Natural killer cell (primary cell): ENCODE results near the gene EGFR. TPM values are rescaled to one million over a fixed set of nuclear protein-coding genes. Genes with fewer than 3 reads are reported as not detected.

Source experiments
- ATAC-seq, 3 donors: fragments of 150-1000 bp in 2 of 3; fragments of 200-7000 bp in 1 of 3; cut with Tn5 transposase; 1 replicate in 1 of 3; 2 replicates in 2 of 3; pipeline ENCODE4 v1.10.0; 2021; ENCODE audit warnings: mild to moderate bottlenecking in 2 of 3, moderate library complexity in 2 of 3
- DNase-seq, 2 donors: peaks; one replicate each; pipeline versions ENCODE4 v3.0.0 to v3.0.0-alpha.2; 2013 to 2021; ENCODE audit warnings: mixed read lengths in 1 of 2
- H3K27ac ChIP-seq: one replicate; pipeline ENCODE4 v1.5.1; 2013; ENCODE audit warnings: mild to moderate bottlenecking, low read length
- H3K27me3 ChIP-seq: one replicate; pipeline ENCODE4 v1.6.1; 2013; ENCODE audit warnings: low read length; ENCODE audit not compliant: control insufficient read depth, insufficient read depth
- H3K36me3 ChIP-seq: one replicate; pipeline ENCODE4 v1.6.1; 2013; ENCODE audit warnings: low read length; ENCODE audit not compliant: control insufficient read depth, insufficient read depth
- H3K4me1 ChIP-seq: one replicate; pipeline ENCODE4 v1.6.1; 2013; ENCODE audit warnings: low read length; ENCODE audit not compliant: control insufficient read depth, insufficient read depth
- H3K4me3 ChIP-seq: one replicate; pipeline ENCODE4 v1.5.1; 2013; ENCODE audit warnings: low read length
- H3K9me3 ChIP-seq: one replicate; pipeline ENCODE4 v1.6.1; 2013; ENCODE audit warnings: low read length; ENCODE audit not compliant: control insufficient read depth, insufficient read depth
- H3K27ac Mint-ChIP-seq, 2 donors: one replicate each; pipeline ENCODE4 v1.8.0; 2022; ENCODE audit warnings: mild to moderate bottlenecking in 2 of 2, mixed read lengths in 2 of 2, moderate library complexity in 1 of 2
- H3K27me3 Mint-ChIP-seq, 2 donors: one replicate each; pipeline ENCODE4 v1.8.0; 2022; ENCODE audit warnings: low read depth in 2 of 2, mixed read lengths in 2 of 2
- H3K36me3 Mint-ChIP-seq: one replicate; pipeline ENCODE4 v1.8.0; 2022; ENCODE audit warnings: mixed read lengths
- H3K4me1 Mint-ChIP-seq, 2 donors: one replicate each; pipeline ENCODE4 v1.8.0; 2022; ENCODE audit warnings: mixed read lengths in 2 of 2
- H3K4me3 Mint-ChIP-seq: one replicate; pipeline ENCODE4 v1.8.0; 2022; ENCODE audit warnings: mild to moderate bottlenecking, moderate library complexity, mixed read lengths
- H3K9me3 Mint-ChIP-seq, 2 donors: one replicate each; pipeline ENCODE4 v1.8.0; 2022; ENCODE audit warnings: mixed read lengths in 2 of 2
- WGBS: methylation state at CpG from one replicate; pipeline ENCODE4 v1.1.7; 2013; ENCODE audit warnings: missing lambda C conversion rate; ENCODE audit not compliant: insufficient coverage; 5-methylcytosine and 5-hydroxymethylcytosine counted together
- intact Hi-C: fragments of 100-400 bp; cut with micrococcal nuclease; formaldehyde crosslinking; loops from one replicate; pipeline ENCODE4 v1.14.2; 2022
- total RNA-seq, 4 donors: library from RNA; stranded (reverse); fragments of 120-200 nt in 1 of 4; gene quantifications; one replicate each; pipeline versions ENCODE4 v1.2.3 to v1.2.4, GENCODE V29; 2013 to 2022
- TF ChIP-seq, protein P1 (sequence below): fragments of 200-600 bp; IDR thresholded peaks from one replicate; pipeline ENCODE4 v1.8.0; 2022; ENCODE audit warnings: antibody characterized with exemption

EGFR gene
- total RNA-seq, 3 donors from 2014 or later (not counting 1 experiment from before 2014, with no cell fraction given): not detected

DNA sequence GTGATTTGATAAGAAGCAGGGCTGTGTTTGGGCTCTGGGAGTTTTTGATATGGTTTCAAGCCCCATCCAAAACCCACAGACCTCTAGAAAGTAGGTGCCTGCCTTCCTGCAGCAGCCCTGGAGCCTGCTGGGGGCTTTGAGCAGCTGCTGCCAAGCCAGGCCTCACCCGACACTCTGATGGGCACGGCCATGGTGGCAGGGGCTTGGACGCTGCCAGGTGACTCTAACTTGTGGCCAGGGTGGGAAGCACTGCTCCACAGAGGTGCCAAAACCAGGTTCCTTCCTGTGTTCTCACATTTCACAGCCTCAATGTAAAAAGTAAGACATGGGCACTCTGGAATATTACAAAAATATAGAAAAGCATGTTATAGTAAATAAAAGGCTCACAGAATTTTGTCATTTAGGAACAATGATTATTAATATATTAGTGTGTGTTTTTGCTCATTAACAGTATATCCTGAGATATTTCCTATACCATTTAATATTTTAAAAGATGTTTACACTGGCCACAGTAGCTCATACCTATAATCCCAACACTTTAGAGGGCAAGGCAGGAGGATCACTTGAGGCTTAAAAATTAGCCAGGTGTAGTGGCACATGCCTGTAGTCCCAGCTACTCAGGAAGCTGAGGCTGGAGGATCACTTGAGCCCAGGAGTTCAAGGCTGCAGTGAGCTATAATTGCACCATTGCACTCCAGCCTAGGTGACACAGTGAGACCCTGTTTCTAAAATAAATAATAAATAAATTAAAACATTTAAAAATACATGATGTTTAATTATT lies 95.1 kb downstream of the EGFR start:
- Mint-ChIP-seq H3K27ac (peak overlapping the region in 1 of 2 donors; percentile 69), H3K4me3 (no peak overlapping the region), H3K4me1 (peaks cover 11 to 12% of the 10 kb centered on the region in 2 donors), H3K9me3 (no peaks in the 10 kb centered on the region), H3K27me3 (peaks cover 0 to under 1% of the 10 kb centered on the region in 2 donors), H3K36me3 (no peaks in the 10 kb centered on the region)
- no peak overlapping the region for H3K27ac ChIP-seq
- peaks cover 23% of the 10 kb centered on the region for H3K4me1 ChIP-seq
- H3K4me3 ChIP-seq: no peak overlapping the region
- H3K27me3 ChIP-seq: peaks cover 2% of the 10 kb centered on the region
- ATAC-seq (peak; percentile 48 to 85 (median 63)), DNase-seq (peak in 1 of 2 donors; percentile 22)
- intact Hi-C loops: no loop called here
- WGBS: 26% methylated on average over 3 of the region's 3 CpGs
- no peaks in the 10 kb centered on the region for H3K9me3 ChIP-seq
- no peaks in the 10 kb centered on the region for H3K36me3 ChIP-seq
- TF ChIP-seq, protein P1, sequence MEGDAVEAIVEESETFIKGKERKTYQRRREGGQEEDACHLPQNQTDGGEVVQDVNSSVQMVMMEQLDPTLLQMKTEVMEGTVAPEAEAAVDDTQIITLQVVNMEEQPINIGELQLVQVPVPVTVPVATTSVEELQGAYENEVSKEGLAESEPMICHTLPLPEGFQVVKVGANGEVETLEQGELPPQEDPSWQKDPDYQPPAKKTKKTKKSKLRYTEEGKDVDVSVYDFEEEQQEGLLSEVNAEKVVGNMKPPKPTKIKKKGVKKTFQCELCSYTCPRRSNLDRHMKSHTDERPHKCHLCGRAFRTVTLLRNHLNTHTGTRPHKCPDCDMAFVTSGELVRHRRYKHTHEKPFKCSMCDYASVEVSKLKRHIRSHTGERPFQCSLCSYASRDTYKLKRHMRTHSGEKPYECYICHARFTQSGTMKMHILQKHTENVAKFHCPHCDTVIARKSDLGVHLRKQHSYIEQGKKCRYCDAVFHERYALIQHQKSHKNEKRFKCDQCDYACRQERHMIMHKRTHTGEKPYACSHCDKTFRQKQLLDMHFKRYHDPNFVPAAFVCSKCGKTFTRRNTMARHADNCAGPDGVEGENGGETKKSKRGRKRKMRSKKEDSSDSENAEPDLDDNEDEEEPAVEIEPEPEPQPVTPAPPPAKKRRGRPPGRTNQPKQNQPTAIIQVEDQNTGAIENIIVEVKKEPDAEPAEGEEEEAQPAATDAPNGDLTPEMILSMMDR: no peak

DNA sequence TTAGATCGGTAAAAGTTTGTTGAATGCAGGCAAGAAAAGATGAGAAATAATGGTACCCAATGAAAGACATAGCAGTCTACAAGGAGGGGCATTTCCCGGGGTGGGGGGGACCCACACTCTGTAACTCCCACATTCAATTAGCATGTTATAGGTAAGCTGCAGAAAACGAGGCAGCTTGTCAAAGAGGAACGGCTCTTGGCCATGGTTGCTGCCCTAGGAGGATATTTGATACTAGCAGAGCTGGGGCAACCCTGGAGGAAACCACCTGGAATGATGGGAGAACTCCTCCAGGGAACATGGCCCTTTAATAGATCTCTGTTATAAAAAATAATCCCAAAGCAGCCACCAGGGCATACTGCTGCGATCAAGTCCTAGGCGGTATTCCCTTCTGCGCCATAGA lies 98.5 kb downstream of the EGFR start:
- 86% methylated on average over 6 of the region's 7 CpGs for WGBS

DNA sequence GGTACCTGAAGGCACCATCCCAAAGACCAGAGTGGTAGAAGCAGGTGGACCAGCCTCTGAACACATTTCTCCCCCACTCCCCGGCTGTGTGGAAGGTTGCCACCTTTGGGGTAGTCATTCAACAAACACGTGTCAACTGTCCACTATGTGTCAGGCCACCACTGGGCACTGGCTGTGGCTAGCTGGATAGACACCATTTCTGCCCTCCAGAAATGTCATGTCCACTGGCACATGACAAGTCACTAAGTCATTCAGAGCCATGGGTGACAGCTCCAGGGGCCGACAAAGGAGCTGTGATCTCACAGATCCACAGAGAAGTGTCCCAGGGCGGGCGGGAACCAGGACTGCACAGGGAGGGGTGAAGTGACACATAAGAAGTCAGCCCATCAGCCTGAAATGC lies 99.6 kb downstream of the EGFR start:
- no peak for ATAC-seq
- Histone ChIP-seq H3K4me1 (peaks cover 9% of the 10 kb centered on the region), H3K36me3 (no peaks in the 10 kb centered on the region), H3K27me3 (no peaks in the 10 kb centered on the region), H3K4me3 (no peak overlapping the region), H3K27ac (no peak overlapping the region), H3K9me3 (no peaks in the 10 kb centered on the region)
- Mint-ChIP-seq H3K4me3 (no peak overlapping the region), H3K9me3 (peaks cover 0 to 2% of the 10 kb centered on the region in 2 donors), H3K36me3 (no peaks in the 10 kb centered on the region), H3K27me3 (peaks cover 3 to 9% of the 10 kb centered on the region in 2 donors), H3K4me1 (peaks cover 4% of the 10 kb centered on the region in 2 donors), H3K27ac (no peak overlapping the region)
- WGBS: 87% methylated on average over 5 of the region's 5 CpGs
- TF ChIP-seq, protein P1: no peak
- no peak for DNase-seq
- intact Hi-C loops: no loop called here

More for the DNA sequence above, 98.5 kb downstream of the EGFR start:
- no peak overlapping the region for H3K27ac ChIP-seq
- H3K36me3 ChIP-seq: no peaks in the 10 kb centered on the region
- ATAC-seq: no peak
- no peak overlapping the region for H3K4me3 ChIP-seq
- no peaks in the 10 kb centered on the region for H3K27me3 ChIP-seq
- no peaks in the 10 kb centered on the region for H3K9me3 Mint-ChIP-seq
- DNase-seq: no peak
- no peak overlapping the region for H3K4me3 Mint-ChIP-seq
- H3K9me3 ChIP-seq: no peaks in the 10 kb centered on the region
- intact Hi-C loops: no loop called here
- TF ChIP-seq, protein P1: no peak
- peaks cover 18% of the 10 kb centered on the region for H3K4me1 ChIP-seq
- H3K36me3 Mint-ChIP-seq: no peaks in the 10 kb centered on the region
- peaks cover 11 to 12% of the 10 kb centered on the region in 2 donors for H3K4me1 Mint-ChIP-seq
- peaks cover 2 to 3% of the 10 kb centered on the region in 2 donors for H3K27me3 Mint-ChIP-seq
- H3K27ac Mint-ChIP-seq: no peak overlapping the region
